Erythroblast (primary cell): ENCODE measurements around the gene TMOD3.

Experiments used
- GATA1 ChIP-seq: IDR thresholded peaks from 2 replicates; pipeline ENCODE4 v1.6.1; 2011; ENCODE audit warnings: low read depth, mild to moderate bottlenecking, control low read depth, low read length, moderate library complexity
- POLR2A ChIP-seq: IDR thresholded peaks from 2 replicates; pipeline ENCODE4 v1.6.1; 2011; ENCODE audit warnings: mild to moderate bottlenecking, low read length

DNA sequence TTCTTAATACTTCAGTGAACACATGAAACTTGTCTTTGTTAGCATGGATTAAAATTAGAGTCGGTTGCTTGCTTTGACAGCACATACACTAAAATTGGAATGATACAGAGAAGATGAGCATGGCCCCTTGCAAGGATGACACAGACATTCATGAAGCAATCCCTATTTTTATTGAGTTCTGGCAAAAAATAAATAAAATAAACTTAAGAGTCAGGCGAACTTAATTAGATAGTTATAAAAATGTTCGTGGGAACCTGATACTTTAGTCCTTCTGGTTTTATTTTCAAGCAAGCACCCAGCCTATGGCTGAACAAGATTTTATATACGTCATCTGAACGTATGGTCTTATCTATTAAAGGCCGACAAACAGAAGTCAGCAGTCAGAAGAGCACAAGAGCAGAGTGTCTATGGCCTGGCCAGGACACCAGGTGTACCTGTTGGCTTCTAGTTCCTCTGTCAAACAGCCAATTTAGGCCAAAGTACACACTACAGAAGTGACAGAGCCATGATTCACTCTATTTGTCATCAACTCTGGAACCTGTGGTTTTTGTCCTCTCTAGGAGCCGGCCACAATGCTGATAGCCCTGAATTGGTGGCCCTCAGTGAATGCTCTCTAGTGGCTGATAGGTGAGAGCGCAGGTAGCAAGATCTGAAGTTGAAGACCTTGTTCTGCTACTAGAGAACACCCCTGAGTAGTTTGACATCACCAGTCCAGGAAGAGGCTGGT, 77.8 kb downstream of the TMOD3 start:
- TF ChIP-seq POLR2A, result no peak
- no peak for TF ChIP-seq GATA1
